GM23338 (cell line): ENCODE measurements around the gene MOGAT1. TPM values are rescaled to one million over a fixed set of nuclear protein-coding genes. Genes with fewer than 3 reads are reported as not detected.

Experiments
- ATAC-seq: fragments of 200-7000 bp; cut with Tn5 transposase; 3 replicates; pipeline ENCODE4 v1.9.1; 2020
- DNase-seq: peaks from one replicate; pipeline ENCODE4 v3.0.0-alpha.2; 2015; ENCODE audit warnings: low spot score
- H2AFZ ChIP-seq: fragments of 200-600 bp; sonication (generic); 2 replicates; pipeline ENCODE4 v1.8.0; 2016; ENCODE audit warnings: antibody characterized with exemption, mild to moderate bottlenecking, moderate library complexity
- H3F3A ChIP-seq: fragments of 200-600 bp; sonication (generic); replicated peaks from 2 replicates; pipeline ENCODE4 v1.8.0; 2017; ENCODE audit warnings: antibody characterized with exemption, mixed run types, low read depth
- H3K27ac ChIP-seq: fragments of 200-600 bp; sonication (generic); 2 replicates; pipeline ENCODE4 v1.6.1; 2016; ENCODE audit warnings: low read depth
- H3K27me3 ChIP-seq: fragments of 200-600 bp; sonication (generic); 2 replicates; pipeline ENCODE4 v1.8.0; 2016; ENCODE audit warnings: mild to moderate bottlenecking, mixed run types, moderate library complexity; ENCODE audit not compliant: insufficient read depth
- H3K36me3 ChIP-seq: fragments of 200-600 bp; sonication (generic); 2 replicates; pipeline ENCODE4 v1.8.0; 2016; ENCODE audit warnings: mild to moderate bottlenecking; ENCODE audit not compliant: insufficient read depth
- H3K4me1 ChIP-seq: fragments of 200-600 bp; sonication (generic); 2 replicates; pipeline ENCODE4 v1.8.0; 2016; ENCODE audit warnings: mild to moderate bottlenecking, moderate library complexity; ENCODE audit not compliant: insufficient read depth
- H3K4me2 ChIP-seq: fragments of 200-600 bp; sonication (generic); 2 replicates; pipeline ENCODE4 v1.7.1; 2017; ENCODE audit warnings: mixed run types
- H3K4me3 ChIP-seq: fragments of 200-600 bp; sonication (generic); 2 replicates; pipeline ENCODE4 v1.6.1; 2016; ENCODE audit warnings: mixed run types
- H3K79me2 ChIP-seq: fragments of 200-600 bp; sonication (generic); replicated peaks from 2 replicates; pipeline ENCODE4 v1.8.0; 2017; ENCODE audit warnings: mild to moderate bottlenecking; ENCODE audit not compliant: insufficient read depth
- H3K9me2 ChIP-seq: fragments of 200-600 bp; sonication (generic); 2 replicates; pipeline ENCODE4 v1.8.0; 2017; ENCODE audit not compliant: insufficient read depth
- H4K20me1 ChIP-seq: fragments of 200-600 bp; sonication (generic); replicated peaks from 2 replicates; pipeline ENCODE4 v1.8.0; 2017; ENCODE audit warnings: mild to moderate bottlenecking; ENCODE audit not compliant: insufficient read depth
- H3K27ac Mint-ChIP-seq: 2 replicates; pipeline ENCODE4 v1.8.0; 2020; ENCODE audit warnings: inconsistent platforms, mild to moderate bottlenecking, moderate library complexity, mixed read lengths
- H3K27me3 Mint-ChIP-seq: 3 replicates; pipeline ENCODE4 v1.8.0; 2022; ENCODE audit warnings: low read depth, mild to moderate bottlenecking, moderate library complexity, mixed read lengths, inconsistent platforms; ENCODE audit not compliant: insufficient read depth, poor library complexity
- H3K36me3 Mint-ChIP-seq: 3 replicates; pipeline ENCODE4 v1.8.0; 2021; ENCODE audit warnings: low read depth, mild to moderate bottlenecking, inconsistent platforms, moderate library complexity, mixed read lengths
- H3K4me1 Mint-ChIP-seq: 3 replicates; pipeline ENCODE4 v1.8.0; 2020; ENCODE audit warnings: mild to moderate bottlenecking, inconsistent platforms, mixed read lengths
- H3K4me3 Mint-ChIP-seq: 3 replicates; pipeline ENCODE4 v1.8.0; 2021; ENCODE audit warnings: moderate library complexity, mild to moderate bottlenecking, inconsistent platforms, mixed read lengths
- H3K9me3 Mint-ChIP-seq: 3 replicates; pipeline ENCODE4 v1.8.0; 2020; ENCODE audit warnings: moderate library complexity, mild to moderate bottlenecking, inconsistent platforms, mixed read lengths
- JUNB ChIP-seq: IDR thresholded peaks from one replicate; pipeline ENCODE4 v1.6.1; 2016; ENCODE audit warnings: antibody characterized with exemption; ENCODE audit not compliant: unreplicated experiment
- NANOG ChIP-seq: IDR thresholded peaks from 2 replicates; pipeline ENCODE4 v1.6.1; 2016; ENCODE audit warnings: antibody characterized with exemption, borderline replicate concordance
- POLR2AphosphoS5 ChIP-seq: IDR thresholded peaks from 2 replicates; pipeline ENCODE4 v1.6.1; 2016; ENCODE audit warnings: antibody characterized with exemption, low read depth
- polyA plus RNA-seq: library from polyadenylated mRNA; unstranded; fragments of >200 nt; fragmentation: Nextera tagmentation; extraction: Ambion mirVana; gene quantifications from 2 replicates; pipeline ENCODE4 v1.2.1, GENCODE V29; 2016
- total RNA-seq: library from RNA; depleted of rRNA; stranded (reverse); fragments of >200 nt; shearing (Covaris generic); gene quantifications from 2 replicates; pipeline ENCODE4 v1.2.3, GENCODE V29; 2014
- TF ChIP-seq, protein P1 (sequence below), 2 experiments: fragments of 200-600 bp in 1 of 2; sonication (generic) in 1 of 2; conservative IDR thresholded peaks; 2 replicates each; pipeline versions ENCODE4 v1.5.1 to v1.6.1; 2016 to 2017; ENCODE audit warnings: antibody characterized with exemption in 2 of 2, low read depth in 2 of 2, mild to moderate bottlenecking in 2 of 2, moderate library complexity in 1 of 2
- TF ChIP-seq, protein P2 (sequence below): IDR thresholded peaks from 2 replicates; pipeline ENCODE4 v1.6.1; 2016; ENCODE audit warnings: antibody characterized with exemption
- TF ChIP-seq, protein P3 (sequence below): IDR thresholded peaks from one replicate; pipeline ENCODE4 v1.6.1; 2018; ENCODE audit warnings: antibody characterized with exemption; ENCODE audit not compliant: unreplicated experiment

MOGAT1 gene
- total and polyA plus RNA-seq, 2 experiments from 2014 or later: 0.86 to 0.94 TPM

DNA sequence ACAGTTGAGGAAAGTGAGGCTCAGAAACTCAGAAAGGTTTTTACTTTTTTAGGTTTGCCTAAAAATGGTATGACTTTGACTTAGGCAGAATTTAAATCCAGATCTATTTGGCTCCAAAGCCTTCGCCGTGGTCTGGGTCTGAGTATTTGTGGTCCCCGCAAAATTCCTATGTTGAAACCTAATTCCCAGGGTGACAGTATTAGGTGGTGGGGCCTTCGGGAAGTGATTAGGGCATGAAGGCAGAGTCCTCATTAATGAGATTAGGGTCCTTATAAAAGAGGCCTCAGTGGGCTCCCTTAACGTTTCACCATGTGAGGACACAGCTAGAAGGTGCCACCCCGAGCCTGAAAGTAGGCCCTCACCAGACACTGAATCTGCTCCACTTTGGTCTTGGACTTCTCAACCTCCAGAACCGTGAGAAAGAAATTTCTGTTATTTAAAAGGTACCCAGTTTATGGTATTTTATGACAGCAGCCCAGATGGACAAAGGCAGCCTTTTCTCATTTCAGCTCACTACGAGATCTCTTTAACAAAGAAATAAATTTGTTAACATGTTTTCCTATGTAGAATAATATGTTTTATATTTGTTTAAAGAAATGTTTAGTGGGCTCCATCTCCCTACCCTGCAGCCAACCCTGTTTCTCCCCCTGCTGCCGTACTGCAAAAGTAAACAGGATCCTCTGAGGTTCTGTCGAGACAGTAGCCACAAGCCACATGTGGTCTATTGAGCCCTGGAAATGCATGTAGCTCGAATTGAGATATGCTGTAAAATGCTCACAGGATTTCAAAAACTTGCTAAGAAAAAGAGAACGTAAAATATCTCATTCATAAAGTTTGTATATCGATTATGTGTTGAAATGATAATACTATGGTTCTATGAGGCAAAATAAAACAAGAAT lies 80.6 kb downstream of the MOGAT1 start:
- ATAC-seq (peak; percentile 65), DNase-seq (no peak)
- Histone ChIP-seq H3K27ac (no peak overlapping the region), H3F3A (no peaks in the 10 kb centered on the region), H4K20me1 (no peaks in the 10 kb centered on the region), H3K79me2 (no peaks in the 10 kb centered on the region), H3K4me2 (no peak overlapping the region), H3K4me3 (no peak overlapping the region), H3K4me1 (peaks cover 26% of the 10 kb centered on the region), H3K36me3 (no peaks in the 10 kb centered on the region), H3K9me2 (no peaks in the 10 kb centered on the region), H3K27me3 (no peaks in the 10 kb centered on the region), H2AFZ (no peak overlapping the region)
- Mint-ChIP-seq H3K9me3 (no peaks in the 10 kb centered on the region), H3K27ac (no peak overlapping the region), H3K4me3 (no peak overlapping the region), H3K27me3 (peaks cover 4% of the 10 kb centered on the region), H3K4me1 (peaks cover 36% of the 10 kb centered on the region), H3K36me3 (no peaks in the 10 kb centered on the region)
- TF ChIP-seq POLR2AphosphoS5 (no peak), JUNB (no peak)
- TF ChIP-seq, protein P1, sequence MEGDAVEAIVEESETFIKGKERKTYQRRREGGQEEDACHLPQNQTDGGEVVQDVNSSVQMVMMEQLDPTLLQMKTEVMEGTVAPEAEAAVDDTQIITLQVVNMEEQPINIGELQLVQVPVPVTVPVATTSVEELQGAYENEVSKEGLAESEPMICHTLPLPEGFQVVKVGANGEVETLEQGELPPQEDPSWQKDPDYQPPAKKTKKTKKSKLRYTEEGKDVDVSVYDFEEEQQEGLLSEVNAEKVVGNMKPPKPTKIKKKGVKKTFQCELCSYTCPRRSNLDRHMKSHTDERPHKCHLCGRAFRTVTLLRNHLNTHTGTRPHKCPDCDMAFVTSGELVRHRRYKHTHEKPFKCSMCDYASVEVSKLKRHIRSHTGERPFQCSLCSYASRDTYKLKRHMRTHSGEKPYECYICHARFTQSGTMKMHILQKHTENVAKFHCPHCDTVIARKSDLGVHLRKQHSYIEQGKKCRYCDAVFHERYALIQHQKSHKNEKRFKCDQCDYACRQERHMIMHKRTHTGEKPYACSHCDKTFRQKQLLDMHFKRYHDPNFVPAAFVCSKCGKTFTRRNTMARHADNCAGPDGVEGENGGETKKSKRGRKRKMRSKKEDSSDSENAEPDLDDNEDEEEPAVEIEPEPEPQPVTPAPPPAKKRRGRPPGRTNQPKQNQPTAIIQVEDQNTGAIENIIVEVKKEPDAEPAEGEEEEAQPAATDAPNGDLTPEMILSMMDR (conservative IDR thresholded peaks at IDR 0.05; ENCODE audit: low read depth in 2 of 2): no peak
- TF ChIP-seq, protein P2, sequence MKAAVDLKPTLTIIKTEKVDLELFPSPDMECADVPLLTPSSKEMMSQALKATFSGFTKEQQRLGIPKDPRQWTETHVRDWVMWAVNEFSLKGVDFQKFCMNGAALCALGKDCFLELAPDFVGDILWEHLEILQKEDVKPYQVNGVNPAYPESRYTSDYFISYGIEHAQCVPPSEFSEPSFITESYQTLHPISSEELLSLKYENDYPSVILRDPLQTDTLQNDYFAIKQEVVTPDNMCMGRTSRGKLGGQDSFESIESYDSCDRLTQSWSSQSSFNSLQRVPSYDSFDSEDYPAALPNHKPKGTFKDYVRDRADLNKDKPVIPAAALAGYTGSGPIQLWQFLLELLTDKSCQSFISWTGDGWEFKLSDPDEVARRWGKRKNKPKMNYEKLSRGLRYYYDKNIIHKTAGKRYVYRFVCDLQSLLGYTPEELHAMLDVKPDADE: no peak
- TF ChIP-seq, protein P3, sequence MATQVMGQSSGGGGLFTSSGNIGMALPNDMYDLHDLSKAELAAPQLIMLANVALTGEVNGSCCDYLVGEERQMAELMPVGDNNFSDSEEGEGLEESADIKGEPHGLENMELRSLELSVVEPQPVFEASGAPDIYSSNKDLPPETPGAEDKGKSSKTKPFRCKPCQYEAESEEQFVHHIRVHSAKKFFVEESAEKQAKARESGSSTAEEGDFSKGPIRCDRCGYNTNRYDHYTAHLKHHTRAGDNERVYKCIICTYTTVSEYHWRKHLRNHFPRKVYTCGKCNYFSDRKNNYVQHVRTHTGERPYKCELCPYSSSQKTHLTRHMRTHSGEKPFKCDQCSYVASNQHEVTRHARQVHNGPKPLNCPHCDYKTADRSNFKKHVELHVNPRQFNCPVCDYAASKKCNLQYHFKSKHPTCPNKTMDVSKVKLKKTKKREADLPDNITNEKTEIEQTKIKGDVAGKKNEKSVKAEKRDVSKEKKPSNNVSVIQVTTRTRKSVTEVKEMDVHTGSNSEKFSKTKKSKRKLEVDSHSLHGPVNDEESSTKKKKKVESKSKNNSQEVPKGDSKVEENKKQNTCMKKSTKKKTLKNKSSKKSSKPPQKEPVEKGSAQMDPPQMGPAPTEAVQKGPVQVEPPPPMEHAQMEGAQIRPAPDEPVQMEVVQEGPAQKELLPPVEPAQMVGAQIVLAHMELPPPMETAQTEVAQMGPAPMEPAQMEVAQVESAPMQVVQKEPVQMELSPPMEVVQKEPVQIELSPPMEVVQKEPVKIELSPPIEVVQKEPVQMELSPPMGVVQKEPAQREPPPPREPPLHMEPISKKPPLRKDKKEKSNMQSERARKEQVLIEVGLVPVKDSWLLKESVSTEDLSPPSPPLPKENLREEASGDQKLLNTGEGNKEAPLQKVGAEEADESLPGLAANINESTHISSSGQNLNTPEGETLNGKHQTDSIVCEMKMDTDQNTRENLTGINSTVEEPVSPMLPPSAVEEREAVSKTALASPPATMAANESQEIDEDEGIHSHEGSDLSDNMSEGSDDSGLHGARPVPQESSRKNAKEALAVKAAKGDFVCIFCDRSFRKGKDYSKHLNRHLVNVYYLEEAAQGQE: no peak

DNA sequence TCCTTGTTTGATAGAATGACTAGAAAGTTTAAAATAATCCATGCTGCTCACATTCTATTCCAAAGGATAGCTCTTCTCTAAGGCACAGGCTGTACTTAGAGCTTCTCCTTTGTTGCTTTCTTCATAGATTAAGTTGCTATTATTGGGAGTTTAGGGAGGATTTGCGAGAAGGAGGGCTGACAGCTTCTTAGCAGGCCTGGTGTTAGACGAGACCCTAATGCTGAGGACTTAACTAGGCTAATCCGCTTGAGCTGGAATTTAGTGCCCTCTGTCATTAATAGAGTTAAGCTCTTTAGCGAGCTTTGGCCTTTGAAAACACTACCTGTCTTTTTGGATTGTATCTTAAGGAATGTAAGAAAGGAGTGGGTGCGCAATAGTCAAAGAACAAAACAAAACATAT lies 81.3 kb downstream of the MOGAT1 start:
- Histone ChIP-seq H2AFZ (no peak overlapping the region), H3F3A (no peaks in the 10 kb centered on the region), H4K20me1 (no peaks in the 10 kb centered on the region), H3K4me3 (no peak overlapping the region), H3K27ac (no peak overlapping the region), H3K4me2 (no peak overlapping the region), H3K9me2 (no peaks in the 10 kb centered on the region), H3K4me1 (peaks cover 21% of the 10 kb centered on the region), H3K36me3 (no peaks in the 10 kb centered on the region), H3K79me2 (no peaks in the 10 kb centered on the region), H3K27me3 (no peaks in the 10 kb centered on the region)
- H3K4me1 Mint-ChIP-seq: peaks cover 29% of the 10 kb centered on the region
- ATAC-seq (peak; percentile 74), DNase-seq (no peak)
- no peak overlapping the region for H3K27ac Mint-ChIP-seq
- H3K36me3 Mint-ChIP-seq: no peaks in the 10 kb centered on the region
- no peaks in the 10 kb centered on the region for H3K9me3 Mint-ChIP-seq
- H3K27me3 Mint-ChIP-seq: peaks cover 4% of the 10 kb centered on the region
- H3K4me3 Mint-ChIP-seq: no peak overlapping the region
- TF ChIP-seq NANOG: no peak
- TF ChIP-seq, protein P3: no peak
- TF ChIP-seq, protein P2: no peak
- TF ChIP-seq, protein P1 (conservative IDR thresholded peaks at IDR 0.05; ENCODE audit: low read depth in 2 of 2): no peak
